NCI-H2196 treated with DMSO at 0.1 percent for 48 hours (cell line): Measurements from ENCODE around the gene HSPA2.
"Not testable (repeated sequence)": the region's sequence is repeated elsewhere in the genome, so short reads cannot be mapped to it uniquely, and the experiment has no call there.

ENCODE experiments used
- DNase-seq: peaks from one replicate; lab custom pipeline; 2025; ENCODE audit not compliant: unreplicated experiment; lab: John Stamatoyannopoulos, UW

HSPA2 gene

GRCh38 chr14:64513271-64513670, 27.3 kb upstream of the HSPA2 start:
- DNase-seq = no peak

GRCh38 chr14:64515053-64515452, 25.5 kb upstream of the HSPA2 start:
- DNase-seq = no peak

- DNase-seq = no peak
Observed at GRCh38 chr14:64516969-64517368, 23.6 kb upstream of the HSPA2 start.

- not testable (repeated sequence) for DNase-seq
Observed at GRCh38 chr14:64517667-64518066, 22.9 kb upstream of the HSPA2 start.

- DNase-seq = no peak
Observed at GRCh38 chr14:64518229-64518628, 22.3 kb upstream of the HSPA2 start.

GRCh38 chr14:64520699-64521098, 19.8 kb upstream of the HSPA2 start:
- no peak for DNase-seq

GRCh38 chr14:64522591-64523355, 17.8 kb upstream of the HSPA2 start:
- DNase-seq = no peak

- DNase-seq = no peak
Observed at GRCh38 chr14:64525354-64525753, 15.2 kb upstream of the HSPA2 start.

- no peak for DNase-seq
Observed at GRCh38 chr14:64531567-64531966, 9.0 kb upstream of the HSPA2 start.

- no peak for DNase-seq
Observed at GRCh38 chr14:64536488-64537245, 3.9 kb upstream of the HSPA2 start.

- DNase-seq = no peak
Observed at GRCh38 chr14:64541261-64541971, 875 bp downstream of the HSPA2 start.

- DNase-seq = no peak
Observed at GRCh38 chr14:64541972-64542835, 1.7 kb downstream of the HSPA2 start.

- no peak for DNase-seq
Observed at GRCh38 chr14:64542836-64543201, 2.3 kb downstream of the HSPA2 start.

GRCh38 chr14:64544607-64545312, 4.2 kb downstream of the HSPA2 start:
- DNase-seq = no peak

GRCh38 chr14:64549016-64549415, 8.5 kb downstream of the HSPA2 start:
- DNase-seq = no peak

GRCh38 chr14:64549791-64550620, 9.5 kb downstream of the HSPA2 start, which contains the start of gene PPP1R36:
Gene PPP1R36 (plus strand): TSS chr14:64549961. CDS start chr14:64549998, 37 bp downstream.
- no peak for DNase-seq

- DNase-seq = no peak
Observed at GRCh38 chr14:64550621-64551333, 10.2 kb downstream of the HSPA2 start.

GRCh38 chr14:64554556-64554955, 14.0 kb downstream of the HSPA2 start:
- no peak for DNase-seq

GRCh38 chr14:64556526-64556925, 16.0 kb downstream of the HSPA2 start:
- DNase-seq = no peak
